ENCODE results near the gene EDRF1.

EDRF1 gene

GRCh38 chr10:125719173-125720001, at the start of gene EDRF1:
EDRF1 (plus strand) TSS chr10:125719709; CDS start chr10:125719808, 99 bp downstream.
- Mint-ChIP-seq H3K27ac (peak within 1 kb of the TSS; percentile 86), H3K4me3 (peak within 1 kb of the TSS; percentile 97), H3K36me3 (ENCODE audit: low read depth) (peaks cover 40% of the 10 kb centered on the region), H3K9me3 (peaks cover 30% of the 10 kb centered on the region), H3K4me1 (peaks cover 20% of the 10 kb centered on the region), H3K27me3 (ENCODE audit: low read depth, poor library complexity) (no peaks in the 10 kb centered on the region)
- no peak for TF ChIP-seq CTCF (IDR thresholded peaks at IDR 0.05)
- peak; percentile 99 for DNase-seq

GRCh38 chr10:125672884-125673283, 46.6 kb upstream of the EDRF1 start:
- no peaks in the 10 kb centered on the region for H3K4me1 Mint-ChIP-seq
- H3K9me3 Mint-ChIP-seq = peaks cover 68% of the 10 kb centered on the region
- H3K27me3 Mint-ChIP-seq (ENCODE audit: low read depth, poor library complexity) = peaks cover 10% of the 10 kb centered on the region
- no peak for TF ChIP-seq CTCF (IDR thresholded peaks at IDR 0.05)
- H3K27ac Mint-ChIP-seq = no peak overlapping the region
- H3K4me3 Mint-ChIP-seq = no peak overlapping the region
- peaks cover 17% of the 10 kb centered on the region for H3K36me3 Mint-ChIP-seq (ENCODE audit: low read depth)
- DNase-seq = no peak

GRCh38 chr10:125679436-125679835, 40.1 kb upstream of the EDRF1 start:
- no peak overlapping the region for H3K27ac Mint-ChIP-seq
- H3K36me3 Mint-ChIP-seq (ENCODE audit: low read depth) = peaks cover 10% of the 10 kb centered on the region
- TF ChIP-seq CTCF (IDR thresholded peaks at IDR 0.05) = no peak
- peaks cover 38% of the 10 kb centered on the region for H3K9me3 Mint-ChIP-seq
- no peak overlapping the region for H3K4me3 Mint-ChIP-seq
- peaks cover 5% of the 10 kb centered on the region for H3K27me3 Mint-ChIP-seq (ENCODE audit: low read depth, poor library complexity)
- no peak for DNase-seq
- peaks cover 7% of the 10 kb centered on the region for H3K4me1 Mint-ChIP-seq

GRCh38 chr10:125683063-125683462, 36.4 kb upstream of the EDRF1 start, which contains the start of gene TEX36:
TEX36 (minus strand) TSS chr10:125683163; CDS start chr10:125682989, 174 bp downstream.
- Mint-ChIP-seq H3K4me3 (no peak within 1 kb of the TSS), H3K36me3 (ENCODE audit: low read depth) (no peaks in the 10 kb centered on the region), H3K4me1 (peaks cover 7% of the 10 kb centered on the region), H3K9me3 (peaks cover 11% of the 10 kb centered on the region), H3K27me3 (ENCODE audit: low read depth, poor library complexity) (no peaks in the 10 kb centered on the region), H3K27ac (no peak within 1 kb of the TSS)
- no peak for TF ChIP-seq CTCF (IDR thresholded peaks at IDR 0.05)
- no peak for DNase-seq

GRCh38 chr10:125683821-125684220, 35.7 kb upstream of the EDRF1 start:
- H3K27me3 Mint-ChIP-seq (ENCODE audit: low read depth, poor library complexity) = no peaks in the 10 kb centered on the region
- peaks cover 6% of the 10 kb centered on the region for H3K9me3 Mint-ChIP-seq
- no peaks in the 10 kb centered on the region for H3K36me3 Mint-ChIP-seq (ENCODE audit: low read depth)
- H3K4me3 Mint-ChIP-seq = no peak overlapping the region
- no peak for DNase-seq
- peaks cover 10% of the 10 kb centered on the region for H3K4me1 Mint-ChIP-seq
- no peak overlapping the region for H3K27ac Mint-ChIP-seq
- TF ChIP-seq CTCF (IDR thresholded peaks at IDR 0.05) = no peak

GRCh38 chr10:125684581-125684980, 34.9 kb upstream of the EDRF1 start:
- H3K9me3 Mint-ChIP-seq = peaks cover 4% of the 10 kb centered on the region
- no peak for DNase-seq
- no peaks in the 10 kb centered on the region for H3K36me3 Mint-ChIP-seq (ENCODE audit: low read depth)
- no peak for TF ChIP-seq CTCF (IDR thresholded peaks at IDR 0.05)
- no peak overlapping the region for H3K27ac Mint-ChIP-seq
- no peak overlapping the region for H3K4me3 Mint-ChIP-seq
- peaks cover 14% of the 10 kb centered on the region for H3K4me1 Mint-ChIP-seq
- peaks cover 4% of the 10 kb centered on the region for H3K27me3 Mint-ChIP-seq (ENCODE audit: low read depth, poor library complexity)

Data from nephron progenitor cell (in vitro differentiated cells).